HepG2 (cell line): ENCODE data around the gene PMS1. TPM values are rescaled to one million over a fixed set of nuclear protein-coding genes. Genes with fewer than 3 reads are reported as not detected.
A peak's percentile ranks its signal among the peaks of the same experiment; 100 is the strongest.

Experiments used
- AGO1 ChIP-seq: fragments of 200-400 bp; formaldehyde crosslinking; IDR thresholded peaks from 2 replicates; pipeline ENCODE4 v1.6.1; 2017; ENCODE audit warnings: mild to moderate bottlenecking, low read depth, low read length, moderate library complexity; ENCODE audit not compliant: poor library complexity, severe bottlenecking
- CHD2 ChIP-seq: IDR thresholded peaks from 2 replicates; pipeline ENCODE4 v1.6.1; 2011; ENCODE audit warnings: low read depth, low read length, improper control_type of control experiment
- HMG20A ChIP-seq: IDR thresholded peaks from 2 replicates; pipeline ENCODE4 v1.6.1; 2016; ENCODE audit warnings: borderline replicate concordance
- JARID2 ChIP-seq: sonication (generic); formaldehyde crosslinking; IDR thresholded peaks from 2 replicates; pipeline ENCODE4 v1.8.1; 2023; ENCODE audit warnings: missing genetic modification reagents, inconsistent platforms; ENCODE audit not compliant: insufficient replicate concordance
- MYNN ChIP-seq: sonication (generic); formaldehyde crosslinking; IDR thresholded peaks from 2 replicates; pipeline ENCODE4 v1.4.0; 2020; ENCODE audit warnings: mild to moderate bottlenecking, low read depth, missing genetic modification reagents
- MZF1 ChIP-seq: sonication (generic); formaldehyde crosslinking; IDR thresholded peaks from 2 replicates; pipeline ENCODE4 v1.8.1; 2023; ENCODE audit warnings: mild to moderate bottlenecking, missing genetic modification reagents, borderline replicate concordance
- NR1H2 ChIP-seq: sonication (generic); formaldehyde crosslinking; IDR thresholded peaks from 2 replicates; pipeline ENCODE4 v1.8.1; 2022; ENCODE audit warnings: low read depth, missing genetic modification reagents, borderline replicate concordance
- RFX1 ChIP-seq: fragments of 450-650 bp; IDR thresholded peaks from 2 replicates; pipeline ENCODE4 v1.6.1; 2017
- RFX3 ChIP-seq: IDR thresholded peaks from 2 replicates; pipeline ENCODE4 v1.6.1; 2016; ENCODE audit warnings: missing biosample characterization, missing genetic modification reagents
- RXRA ChIP-seq: sonication (generic); formaldehyde crosslinking; IDR thresholded peaks from 2 replicates; pipeline ENCODE4 v1.5.1; 2020; ENCODE audit warnings: missing genetic modification reagents
- SMYD3 ChIP-seq: sonication (generic); formaldehyde crosslinking; IDR thresholded peaks from 2 replicates; pipeline ENCODE4 v1.8.1; 2023; ENCODE audit warnings: mild to moderate bottlenecking, missing genetic modification reagents
- SNAI1 ChIP-seq: sonication (generic); formaldehyde crosslinking; IDR thresholded peaks from 2 replicates; pipeline ENCODE4 v1.5.0; 2020; ENCODE audit warnings: mild to moderate bottlenecking, missing genetic modification reagents, borderline replicate concordance
- THAP11 ChIP-seq: IDR thresholded peaks from 2 replicates; pipeline ENCODE4 v1.6.1; 2016; ENCODE audit warnings: missing biosample characterization, missing genetic modification reagents
- ZFP1 ChIP-seq: IDR thresholded peaks from 2 replicates; pipeline ENCODE4 v1.6.1; 2016
- ZFP41 ChIP-seq: sonication (generic); formaldehyde crosslinking; IDR thresholded peaks from 2 replicates; pipeline ENCODE4 v1.4.0; 2020; ENCODE audit warnings: mild to moderate bottlenecking, missing genetic modification reagents, borderline replicate concordance
- ZNF382 ChIP-seq: sonication (generic); formaldehyde crosslinking; IDR thresholded peaks from 2 replicates; pipeline ENCODE4 v1.5.0; 2020; ENCODE audit warnings: missing genetic modification reagents, mild to moderate bottlenecking, borderline replicate concordance
- ZNF577 ChIP-seq: sonication (generic); formaldehyde crosslinking; IDR thresholded peaks from 2 replicates; pipeline ENCODE4 v1.4.0; 2020; ENCODE audit warnings: mild to moderate bottlenecking, low read depth, missing genetic modification reagents, borderline replicate concordance
- ZNF672 ChIP-seq: sonication (generic); formaldehyde crosslinking; IDR thresholded peaks from 2 replicates; pipeline ENCODE4 v1.8.1; 2022; ENCODE audit warnings: missing genetic modification reagents
- ZNF713 ChIP-seq: sonication (generic); formaldehyde crosslinking; IDR thresholded peaks from 2 replicates; pipeline ENCODE4 v1.4.0; 2020; ENCODE audit warnings: mild to moderate bottlenecking, missing genetic modification reagents
- ZNF816 ChIP-seq: sonication (generic); formaldehyde crosslinking; IDR thresholded peaks from 2 replicates; pipeline ENCODE4 v1.8.0; 2022; ENCODE audit warnings: missing genetic modification reagents, mild to moderate bottlenecking, borderline replicate concordance
- polyA plus RNA-seq, 8 experiments: library from polyadenylated mRNA; depleted of rRNA in 3 of 8; stranded (reverse) in 7 of 8; unstranded in 1 of 8; fragments of >200 nt; fragmentation: Illumina TruSeq in 4 of 8; extraction: Trizol in 4 of 8; gene quantifications; 2 replicates each; pipeline versions ENCODE4 v1.2.1 to v1.2.3, GENCODE V29; 2011 to 2016; ENCODE audit warnings: low read depth in 4 of 8, missing spikeins in 1 of 8, mixed read lengths in 1 of 8; ENCODE audit not compliant: insufficient read depth in 1 of 8
- total RNA-seq, 5 experiments: library from RNA; depleted of rRNA; stranded (reverse); fragments of >200 nt; fragmentation: Illumina TruSeq; extraction: Trizol; gene quantifications; 2 replicates each; pipeline ENCODE4 v1.2.3, GENCODE V29; 2016; ENCODE audit warnings: low read depth in 1 of 5
- TF ChIP-seq, protein P1 (sequence below): sonication (generic); formaldehyde crosslinking; IDR thresholded peaks from 2 replicates; pipeline ENCODE4 v1.5.1; 2020; ENCODE audit warnings: mild to moderate bottlenecking, moderate library complexity, missing genetic modification reagents
- TF ChIP-seq, protein P2 (sequence below): sonication (generic); formaldehyde crosslinking; IDR thresholded peaks from 2 replicates; pipeline ENCODE4 v1.8.1; 2023; ENCODE audit warnings: missing genetic modification reagents, mild to moderate bottlenecking, borderline replicate concordance
- TF ChIP-seq, protein P3 (sequence below): sonication (generic); formaldehyde crosslinking; IDR thresholded peaks from 2 replicates; pipeline ENCODE4 v1.4.0; 2020; ENCODE audit warnings: missing genetic modification reagents, borderline replicate concordance
- TF ChIP-seq, protein P4 (sequence below): IDR thresholded peaks from 2 replicates; pipeline ENCODE4 v1.6.1; 2016; ENCODE audit warnings: low read depth, control low read depth

The PMS1 gene
- total and polyA plus RNA-seq, 2 of the 13 experiments (the other 11 are each of a cell fraction or from before 2014, with no cell fraction given), result 14.6 to 39.9 TPM

DNA sequence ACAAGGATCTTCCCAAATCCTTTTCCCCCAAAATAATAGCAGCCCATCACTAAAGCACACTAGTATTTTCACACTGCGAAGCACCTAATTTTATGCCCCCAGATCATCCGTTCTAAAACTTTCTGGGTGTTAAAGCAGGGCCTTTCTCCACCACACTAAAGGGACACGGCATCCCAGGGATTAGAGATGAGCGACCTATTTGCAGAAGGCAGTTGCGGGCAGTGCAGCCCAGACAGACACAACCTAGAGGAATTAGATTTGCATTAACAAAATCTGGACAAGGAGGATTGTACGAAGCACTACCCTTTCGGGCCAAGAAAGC is 22.1 kb upstream of the PMS1 start (continued):
- TF ChIP-seq, protein P1, sequence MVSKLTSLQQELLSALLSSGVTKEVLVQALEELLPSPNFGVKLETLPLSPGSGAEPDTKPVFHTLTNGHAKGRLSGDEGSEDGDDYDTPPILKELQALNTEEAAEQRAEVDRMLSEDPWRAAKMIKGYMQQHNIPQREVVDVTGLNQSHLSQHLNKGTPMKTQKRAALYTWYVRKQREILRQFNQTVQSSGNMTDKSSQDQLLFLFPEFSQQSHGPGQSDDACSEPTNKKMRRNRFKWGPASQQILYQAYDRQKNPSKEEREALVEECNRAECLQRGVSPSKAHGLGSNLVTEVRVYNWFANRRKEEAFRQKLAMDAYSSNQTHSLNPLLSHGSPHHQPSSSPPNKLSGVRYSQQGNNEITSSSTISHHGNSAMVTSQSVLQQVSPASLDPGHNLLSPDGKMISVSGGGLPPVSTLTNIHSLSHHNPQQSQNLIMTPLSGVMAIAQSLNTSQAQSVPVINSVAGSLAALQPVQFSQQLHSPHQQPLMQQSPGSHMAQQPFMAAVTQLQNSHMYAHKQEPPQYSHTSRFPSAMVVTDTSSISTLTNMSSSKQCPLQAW (CRISPR knock-in tag), result no peak
- TF ChIP-seq AGO1, result no peak
- TF ChIP-seq, protein P2, sequence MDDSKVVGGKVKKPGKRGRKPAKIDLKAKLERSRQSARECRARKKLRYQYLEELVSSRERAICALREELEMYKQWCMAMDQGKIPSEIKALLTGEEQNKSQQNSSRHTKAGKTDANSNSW (CRISPR knock-in tag), result no peak
- TF ChIP-seq, protein P3, sequence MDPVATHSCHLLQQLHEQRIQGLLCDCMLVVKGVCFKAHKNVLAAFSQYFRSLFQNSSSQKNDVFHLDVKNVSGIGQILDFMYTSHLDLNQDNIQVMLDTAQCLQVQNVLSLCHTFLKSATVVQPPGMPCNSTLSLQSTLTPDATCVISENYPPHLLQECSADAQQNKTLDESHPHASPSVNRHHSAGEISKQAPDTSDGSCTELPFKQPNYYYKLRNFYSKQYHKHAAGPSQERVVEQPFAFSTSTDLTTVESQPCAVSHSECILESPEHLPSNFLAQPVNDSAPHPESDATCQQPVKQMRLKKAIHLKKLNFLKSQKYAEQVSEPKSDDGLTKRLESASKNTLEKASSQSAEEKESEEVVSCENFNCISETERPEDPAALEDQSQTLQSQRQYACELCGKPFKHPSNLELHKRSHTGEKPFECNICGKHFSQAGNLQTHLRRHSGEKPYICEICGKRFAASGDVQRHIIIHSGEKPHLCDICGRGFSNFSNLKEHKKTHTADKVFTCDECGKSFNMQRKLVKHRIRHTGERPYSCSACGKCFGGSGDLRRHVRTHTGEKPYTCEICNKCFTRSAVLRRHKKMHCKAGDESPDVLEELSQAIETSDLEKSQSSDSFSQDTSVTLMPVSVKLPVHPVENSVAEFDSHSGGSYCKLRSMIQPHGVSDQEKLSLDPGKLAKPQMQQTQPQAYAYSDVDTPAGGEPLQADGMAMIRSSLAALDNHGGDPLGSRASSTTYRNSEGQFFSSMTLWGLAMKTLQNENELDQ (CRISPR knock-in tag), result no peak
- TF ChIP-seq ZNF713, result no peak
- TF ChIP-seq MYNN (CRISPR knock-in tag), result peak; percentile 50; the same call in 1 of the 2 replicates
- no peak for TF ChIP-seq HMG20A (CRISPR knock-in tag)
- no peak for TF ChIP-seq SMYD3 (CRISPR knock-in tag)
- no peak for TF ChIP-seq JARID2 (CRISPR knock-in tag)
- TF ChIP-seq ZNF816 (CRISPR knock-in tag), result 0 out of 2 replicates have a peak, but pooled peaks have one; percentile 49
- TF ChIP-seq RFX3 (CRISPR knock-in tag), result no peak
- TF ChIP-seq ZNF577 (CRISPR knock-in tag), result no peak
- no peak for TF ChIP-seq RFX1
- TF ChIP-seq CHD2, result no peak
- TF ChIP-seq ZFP41 (CRISPR knock-in tag), result 0 out of 2 replicates have a peak, but pooled peaks have one; percentile 81
- TF ChIP-seq ZFP1 (CRISPR knock-in tag), result peak; percentile 63; the same call in 1 of the 2 replicates
- TF ChIP-seq, protein P4, sequence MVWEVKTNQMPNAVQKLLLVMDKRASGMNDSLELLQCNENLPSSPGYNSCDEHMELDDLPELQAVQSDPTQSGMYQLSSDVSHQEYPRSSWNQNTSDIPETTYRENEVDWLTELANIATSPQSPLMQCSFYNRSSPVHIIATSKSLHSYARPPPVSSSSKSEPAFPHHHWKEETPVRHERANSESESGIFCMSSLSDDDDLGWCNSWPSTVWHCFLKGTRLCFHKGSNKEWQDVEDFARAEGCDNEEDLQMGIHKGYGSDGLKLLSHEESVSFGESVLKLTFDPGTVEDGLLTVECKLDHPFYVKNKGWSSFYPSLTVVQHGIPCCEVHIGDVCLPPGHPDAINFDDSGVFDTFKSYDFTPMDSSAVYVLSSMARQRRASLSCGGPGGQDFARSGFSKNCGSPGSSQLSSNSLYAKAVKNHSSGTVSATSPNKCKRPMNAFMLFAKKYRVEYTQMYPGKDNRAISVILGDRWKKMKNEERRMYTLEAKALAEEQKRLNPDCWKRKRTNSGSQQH (CRISPR knock-in tag), result no peak
- TF ChIP-seq NR1H2 (CRISPR knock-in tag), result no peak
- no peak for TF ChIP-seq THAP11 (CRISPR knock-in tag)
- TF ChIP-seq ZNF382 (CRISPR knock-in tag), result no peak
- TF ChIP-seq ZNF672, result no peak
- TF ChIP-seq MZF1 (CRISPR knock-in tag), result no peak
- TF ChIP-seq SNAI1 (CRISPR knock-in tag), result 0 out of 2 replicates have a peak, but pooled peaks have one; percentile 65
- no peak for TF ChIP-seq RXRA (CRISPR knock-in tag)
